ENCODE data around the gene UGT1A8.

Gene UGT1A8

DNA sequence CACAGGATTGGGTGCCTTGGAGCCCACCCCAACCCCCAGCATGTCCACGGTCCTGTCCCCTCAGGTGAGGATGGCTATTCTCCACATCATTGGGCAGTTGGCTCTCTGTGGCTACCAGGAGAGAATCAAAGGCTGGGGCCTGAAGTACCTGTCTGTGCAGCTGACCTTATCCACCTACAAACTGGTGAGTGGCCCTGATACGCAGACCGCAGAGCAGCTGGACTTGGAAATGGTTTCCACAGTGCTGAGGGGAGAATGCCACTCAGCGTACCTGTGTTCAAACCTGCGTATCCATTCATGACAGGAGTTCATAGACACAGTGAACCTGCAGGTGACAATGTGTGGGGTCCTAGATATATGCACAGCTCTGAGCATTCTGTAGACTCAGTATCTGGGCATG is 182.3 kb downstream of the UGT1A8 start:
- TF ChIP-seq, protein P1, sequence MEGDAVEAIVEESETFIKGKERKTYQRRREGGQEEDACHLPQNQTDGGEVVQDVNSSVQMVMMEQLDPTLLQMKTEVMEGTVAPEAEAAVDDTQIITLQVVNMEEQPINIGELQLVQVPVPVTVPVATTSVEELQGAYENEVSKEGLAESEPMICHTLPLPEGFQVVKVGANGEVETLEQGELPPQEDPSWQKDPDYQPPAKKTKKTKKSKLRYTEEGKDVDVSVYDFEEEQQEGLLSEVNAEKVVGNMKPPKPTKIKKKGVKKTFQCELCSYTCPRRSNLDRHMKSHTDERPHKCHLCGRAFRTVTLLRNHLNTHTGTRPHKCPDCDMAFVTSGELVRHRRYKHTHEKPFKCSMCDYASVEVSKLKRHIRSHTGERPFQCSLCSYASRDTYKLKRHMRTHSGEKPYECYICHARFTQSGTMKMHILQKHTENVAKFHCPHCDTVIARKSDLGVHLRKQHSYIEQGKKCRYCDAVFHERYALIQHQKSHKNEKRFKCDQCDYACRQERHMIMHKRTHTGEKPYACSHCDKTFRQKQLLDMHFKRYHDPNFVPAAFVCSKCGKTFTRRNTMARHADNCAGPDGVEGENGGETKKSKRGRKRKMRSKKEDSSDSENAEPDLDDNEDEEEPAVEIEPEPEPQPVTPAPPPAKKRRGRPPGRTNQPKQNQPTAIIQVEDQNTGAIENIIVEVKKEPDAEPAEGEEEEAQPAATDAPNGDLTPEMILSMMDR (IDR thresholded peaks at IDR 0.05; ENCODE audit: insufficient read depth, low read length, poor library complexity, severe bottlenecking) = no peak
- TF ChIP-seq EZH2phosphoT487 (conservative IDR thresholded peaks at IDR 0.05; ENCODE audit: low read length) = no peak
- no peak overlapping the region for H3K4me2 ChIP-seq (ENCODE audit: low read depth, low read length, poor library complexity, severe bottlenecking)
- no peaks in the 10 kb centered on the region for H3K36me3 ChIP-seq (ENCODE audit: low read length)
- H3F3A ChIP-seq (ENCODE audit: insufficient read depth) = no peaks in the 10 kb centered on the region
- H4K20me1 ChIP-seq (ENCODE audit: low read depth, low read length) = no peaks in the 10 kb centered on the region
- H3K4me3 ChIP-seq (ENCODE audit: insufficient read depth, low read length, poor library complexity, severe bottlenecking) = no peak overlapping the region
- no peaks in the 10 kb centered on the region for H3K9me3 ChIP-seq (ENCODE audit: insufficient read depth, low read length)
- H3K9me2 ChIP-seq (replicated peaks; ENCODE audit: insufficient read depth, low read length) = no peaks in the 10 kb centered on the region
- no peak overlapping the region for H2AFZ ChIP-seq (ENCODE audit: low read depth, low read length, severe bottlenecking)
- H3K27ac ChIP-seq (ENCODE audit: low read depth, low read length) = no peak overlapping the region
- no peaks in the 10 kb centered on the region for H3K79me2 ChIP-seq (ENCODE audit: insufficient read depth, low read length)
- no peaks in the 10 kb centered on the region for H3K27me3 ChIP-seq (ENCODE audit: low read length)
- no peak overlapping the region for H3K9ac ChIP-seq (ENCODE audit: low read length)

- Histone ChIP-seq H3F3A (ENCODE audit: insufficient read depth) (no peaks in the 10 kb centered on the region), H3K27ac (ENCODE audit: low read depth, low read length) (no peak overlapping the region), H2AFZ (ENCODE audit: low read depth, low read length, severe bottlenecking) (no peak overlapping the region), H3K9me3 (ENCODE audit: insufficient read depth, low read length) (no peaks in the 10 kb centered on the region), H3K9ac (ENCODE audit: low read length) (no peak overlapping the region), H3K79me2 (ENCODE audit: insufficient read depth, low read length) (no peaks in the 10 kb centered on the region), H3K36me3 (ENCODE audit: low read length) (no peaks in the 10 kb centered on the region), H3K9me2 (replicated peaks; ENCODE audit: insufficient read depth, low read length) (no peaks in the 10 kb centered on the region), H3K27me3 (ENCODE audit: low read length) (no peaks in the 10 kb centered on the region), H4K20me1 (ENCODE audit: low read depth, low read length) (no peaks in the 10 kb centered on the region), H3K4me2 (ENCODE audit: low read depth, low read length, poor library complexity, severe bottlenecking) (no peak overlapping the region), H3K4me3 (ENCODE audit: insufficient read depth, low read length, poor library complexity, severe bottlenecking) (no peak overlapping the region)
- TF ChIP-seq, protein P1 (IDR thresholded peaks at IDR 0.05; ENCODE audit: insufficient read depth, low read length, poor library complexity, severe bottlenecking) = no peak
- TF ChIP-seq EZH2phosphoT487 (conservative IDR thresholded peaks at IDR 0.05; ENCODE audit: low read length) = no peak
Observed at GRCh38 chr2:233800208-233800607, 182.8 kb downstream of the UGT1A8 start.

DNA sequence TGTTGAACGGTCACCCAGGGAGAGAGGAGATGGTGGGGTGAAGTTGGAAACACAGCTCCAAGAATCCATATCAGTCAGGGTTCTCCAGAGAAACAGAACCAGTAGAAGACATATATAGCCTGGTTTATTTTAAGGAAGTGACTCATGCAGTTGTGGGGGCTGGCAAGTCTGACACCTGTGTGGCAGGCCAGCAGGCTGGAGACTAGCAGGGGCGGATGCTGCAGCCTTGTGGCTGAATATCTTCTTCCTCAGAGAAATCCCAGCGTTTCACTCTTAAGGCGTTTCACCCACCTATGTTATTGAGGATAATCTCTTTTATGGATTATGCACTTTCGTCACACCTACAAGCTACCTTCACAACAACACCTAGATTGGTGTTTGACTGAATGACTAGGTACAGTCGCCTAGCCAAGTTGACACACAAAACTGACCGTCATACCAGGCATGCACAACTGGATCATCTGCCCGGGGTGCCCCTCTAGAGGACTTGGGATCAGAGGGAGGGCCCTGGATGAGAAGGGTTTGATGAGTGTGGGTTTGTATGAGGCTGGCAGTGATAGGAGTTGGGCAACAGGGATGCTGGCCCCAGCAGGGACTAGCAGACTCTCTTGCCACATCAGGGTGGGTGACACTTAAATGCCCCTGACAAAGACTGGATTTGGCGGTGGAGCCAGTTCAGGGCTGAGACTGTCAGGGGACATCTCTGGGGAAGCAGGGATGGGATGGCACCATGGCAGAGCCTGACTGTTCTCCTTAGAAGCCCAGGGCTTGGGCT is 184.1 kb downstream of the UGT1A8 start:
- Histone ChIP-seq H2AFZ (ENCODE audit: low read depth, low read length, severe bottlenecking) (no peak overlapping the region), H3K27ac (ENCODE audit: low read depth, low read length) (no peak overlapping the region), H4K20me1 (ENCODE audit: low read depth, low read length) (no peaks in the 10 kb centered on the region), H3K4me2 (ENCODE audit: low read depth, low read length, poor library complexity, severe bottlenecking) (no peak overlapping the region), H3K79me2 (ENCODE audit: insufficient read depth, low read length) (no peaks in the 10 kb centered on the region), H3K27me3 (ENCODE audit: low read length) (no peaks in the 10 kb centered on the region), H3K9ac (ENCODE audit: low read length) (no peak overlapping the region), H3K36me3 (ENCODE audit: low read length) (no peaks in the 10 kb centered on the region), H3K4me3 (ENCODE audit: insufficient read depth, low read length, poor library complexity, severe bottlenecking) (no peak overlapping the region), H3K9me3 (ENCODE audit: insufficient read depth, low read length) (no peaks in the 10 kb centered on the region), H3K9me2 (replicated peaks; ENCODE audit: insufficient read depth, low read length) (no peaks in the 10 kb centered on the region), H3F3A (ENCODE audit: insufficient read depth) (no peaks in the 10 kb centered on the region)
- TF ChIP-seq EZH2phosphoT487 (conservative IDR thresholded peaks at IDR 0.05; ENCODE audit: low read length) = no peak

GRCh38 chr2:233802132-233802815 is 184.8 kb downstream of the UGT1A8 start:
- H3K27ac ChIP-seq (ENCODE audit: low read depth, low read length) = no peak overlapping the region
- no peaks in the 10 kb centered on the region for H3K9me3 ChIP-seq (ENCODE audit: insufficient read depth, low read length)
- H2AFZ ChIP-seq (ENCODE audit: low read depth, low read length, severe bottlenecking) = no peak overlapping the region
- no peaks in the 10 kb centered on the region for H3K36me3 ChIP-seq (ENCODE audit: low read length)
- no peaks in the 10 kb centered on the region for H3K9me2 ChIP-seq (replicated peaks; ENCODE audit: insufficient read depth, low read length)
- H4K20me1 ChIP-seq (ENCODE audit: low read depth, low read length) = no peaks in the 10 kb centered on the region
- H3K27me3 ChIP-seq (ENCODE audit: low read length) = no peaks in the 10 kb centered on the region
- no peaks in the 10 kb centered on the region for H3K79me2 ChIP-seq (ENCODE audit: insufficient read depth, low read length)
- TF ChIP-seq, protein P1 (IDR thresholded peaks at IDR 0.05; ENCODE audit: insufficient read depth, low read length, poor library complexity, severe bottlenecking) = no peak
- no peak for TF ChIP-seq EZH2phosphoT487 (conservative IDR thresholded peaks at IDR 0.05; ENCODE audit: low read length)
- no peak overlapping the region for H3K4me3 ChIP-seq (ENCODE audit: insufficient read depth, low read length, poor library complexity, severe bottlenecking)
- H3K9ac ChIP-seq (ENCODE audit: low read length) = no peak overlapping the region
- no peak overlapping the region for H3K4me2 ChIP-seq (ENCODE audit: low read depth, low read length, poor library complexity, severe bottlenecking)
- H3F3A ChIP-seq (ENCODE audit: insufficient read depth) = no peaks in the 10 kb centered on the region

All from SU-DHL-6 (cell line).